Measurements from ENCODE around the gene SAPCD2. TPM values are rescaled to one million over a fixed set of nuclear protein-coding genes. Genes with fewer than 3 reads are reported as not detected.

The SAPCD2 gene
- total and polyA plus RNA-seq, 9 of the 15 experiments (the other 6 are each of a cell fraction or from before 2014, with no cell fraction given), result 3.4 to 91.8 (median 18.8) TPM

DNA sequence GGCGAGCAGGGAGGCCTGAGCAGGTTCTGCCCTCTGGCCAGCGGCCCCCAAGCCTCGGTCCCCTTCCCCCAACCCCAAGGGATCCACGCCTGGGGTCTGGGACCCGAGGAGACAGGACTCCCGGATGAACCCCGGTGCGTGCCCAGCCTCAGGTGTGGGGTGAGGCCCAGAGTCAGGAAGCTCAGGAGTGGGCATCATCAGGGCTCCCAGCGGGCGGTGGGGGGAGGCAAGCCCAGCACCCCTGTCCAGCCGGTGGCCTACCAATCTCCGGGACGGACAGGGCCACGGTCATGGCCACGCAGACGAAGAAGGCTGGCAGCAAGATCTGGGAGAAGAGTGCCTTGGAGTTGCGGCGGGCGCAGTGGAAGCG is 56.8 kb downstream of the SAPCD2 start:
- BruUV-seq (replicated peaks), result no TSS peak
- Histone ChIP-seq H2AFZ (ENCODE audit: low read depth, low read length) (no peak overlapping the region), H3K27ac (ENCODE audit: extremely low read depth, low read depth, low read length) (no peak overlapping the region), H3K4me2 (ENCODE audit: insufficient read depth, low read length) (no peak overlapping the region), H3K79me2 (ENCODE audit: control insufficient read depth, insufficient read depth, low read length) (no peaks in the 10 kb centered on the region), H3K9ac (ENCODE audit: insufficient read depth in 1 of 2, low read depth in 2 of 2, low read length in 2 of 2) (peak overlapping the region in 1 of 2 experiments; percentile 68; a peak in 2 of 4 replicates), H3K27me3 (ENCODE audit: control insufficient read depth in 2 of 2, insufficient read depth in 2 of 2, low read length in 2 of 2) (no peaks in the 10 kb centered on the region), H3K4me1 (replicated peaks in 1 of 2; ENCODE audit: control insufficient read depth in 2 of 2, insufficient read depth in 2 of 2, low read length in 2 of 2) (peaks cover 0 to 66% of the 10 kb centered on the region in 2 experiments; a peak in 2 of 5 replicates), H3K36me3 (ENCODE audit: control insufficient read depth, insufficient read depth, low read length) (no peaks in the 10 kb centered on the region), H3K4me3 (no peak overlapping the region), H4K20me1 (replicated peaks; ENCODE audit: control insufficient read depth, insufficient read depth, low read length) (no peaks in the 10 kb centered on the region), H3K9me3 (replicated peaks; ENCODE audit: control insufficient read depth, insufficient read depth, low read depth, low read length) (no peaks in the 10 kb centered on the region), H3K9me1 (ENCODE audit: control insufficient read depth, insufficient read depth, low read length) (no peaks in the 10 kb centered on the region)
- ATAC-seq (no peak; the same call in 2 of the 3 replicates), DNase-seq (ENCODE audit: extremely low read depth in 1 of 4, low spot score in 3 of 4) (no peak), FAIRE-seq (no peak)
- ChIA-PET CTCF (ENCODE audit: low intra/inter-chr PET ratio) (no interaction called here), POLR2A (interaction anchor here (1.1 kb wide), 1 partner anchor 21 kb away, joined by 3 read pairs; no protein-coding TSS in a partner anchor)
- intact Hi-C loops (cut with micrococcal nuclease) (no loop called here), in situ Hi-C loops (cut with MboI) (no loop called here)
- WGBS (ENCODE audit: insufficient coverage, low coverage, missing lambda C conversion rate), result 81% methylated on average over 14 of the region's 20 CpGs
- TF ChIP-seq, protein P1, sequence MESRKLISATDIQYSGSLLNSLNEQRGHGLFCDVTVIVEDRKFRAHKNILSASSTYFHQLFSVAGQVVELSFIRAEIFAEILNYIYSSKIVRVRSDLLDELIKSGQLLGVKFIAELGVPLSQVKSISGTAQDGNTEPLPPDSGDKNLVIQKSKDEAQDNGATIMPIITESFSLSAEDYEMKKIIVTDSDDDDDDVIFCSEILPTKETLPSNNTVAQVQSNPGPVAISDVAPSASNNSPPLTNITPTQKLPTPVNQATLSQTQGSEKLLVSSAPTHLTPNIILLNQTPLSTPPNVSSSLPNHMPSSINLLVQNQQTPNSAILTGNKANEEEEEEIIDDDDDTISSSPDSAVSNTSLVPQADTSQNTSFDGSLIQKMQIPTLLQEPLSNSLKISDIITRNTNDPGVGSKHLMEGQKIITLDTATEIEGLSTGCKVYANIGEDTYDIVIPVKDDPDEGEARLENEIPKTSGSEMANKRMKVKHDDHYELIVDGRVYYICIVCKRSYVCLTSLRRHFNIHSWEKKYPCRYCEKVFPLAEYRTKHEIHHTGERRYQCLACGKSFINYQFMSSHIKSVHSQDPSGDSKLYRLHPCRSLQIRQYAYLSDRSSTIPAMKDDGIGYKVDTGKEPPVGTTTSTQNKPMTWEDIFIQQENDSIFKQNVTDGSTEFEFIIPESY (CRISPR knock-in tag; IDR thresholded peaks at IDR 0.05), result peak; percentile 41; the same call in 1 of the 2 replicates
- TF ChIP-seq PCBP1 (IDR thresholded peaks at IDR 0.05; ENCODE audit: low read depth, low read length, poor library complexity, severe bottlenecking) (no peak), KAT7 (CRISPR knock-in tag; IDR thresholded peaks at IDR 0.05; ENCODE audit: borderline replicate concordance) (no peak), SRSF3 (IDR thresholded peaks at IDR 0.05; ENCODE audit: insufficient read depth, low read length) (no peak), ZNF445 (CRISPR knock-in tag; IDR thresholded peaks at IDR 0.05; ENCODE audit: low read depth) (no peak), MAFK (IDR thresholded peaks at IDR 0.05; ENCODE audit: low read length) (no peak), ZMIZ1 (IDR thresholded peaks at IDR 0.05; ENCODE audit: low read depth in 2 of 2, low read length in 2 of 2) (no peak), ZNF12 (CRISPR knock-in tag; IDR thresholded peaks at IDR 0.05) (no peak), HMGN3 (IDR thresholded peaks at IDR 0.05; ENCODE audit: borderline replicate concordance, extremely low read depth, insufficient read length, low read depth, low read length) (peak; percentile 34), SAP30 (IDR thresholded peaks at IDR 0.05; ENCODE audit: borderline replicate concordance, insufficient read depth, low read depth, low read length, poor library complexity, severe bottlenecking) (no peak)
- TF ChIP-seq, protein P2, sequence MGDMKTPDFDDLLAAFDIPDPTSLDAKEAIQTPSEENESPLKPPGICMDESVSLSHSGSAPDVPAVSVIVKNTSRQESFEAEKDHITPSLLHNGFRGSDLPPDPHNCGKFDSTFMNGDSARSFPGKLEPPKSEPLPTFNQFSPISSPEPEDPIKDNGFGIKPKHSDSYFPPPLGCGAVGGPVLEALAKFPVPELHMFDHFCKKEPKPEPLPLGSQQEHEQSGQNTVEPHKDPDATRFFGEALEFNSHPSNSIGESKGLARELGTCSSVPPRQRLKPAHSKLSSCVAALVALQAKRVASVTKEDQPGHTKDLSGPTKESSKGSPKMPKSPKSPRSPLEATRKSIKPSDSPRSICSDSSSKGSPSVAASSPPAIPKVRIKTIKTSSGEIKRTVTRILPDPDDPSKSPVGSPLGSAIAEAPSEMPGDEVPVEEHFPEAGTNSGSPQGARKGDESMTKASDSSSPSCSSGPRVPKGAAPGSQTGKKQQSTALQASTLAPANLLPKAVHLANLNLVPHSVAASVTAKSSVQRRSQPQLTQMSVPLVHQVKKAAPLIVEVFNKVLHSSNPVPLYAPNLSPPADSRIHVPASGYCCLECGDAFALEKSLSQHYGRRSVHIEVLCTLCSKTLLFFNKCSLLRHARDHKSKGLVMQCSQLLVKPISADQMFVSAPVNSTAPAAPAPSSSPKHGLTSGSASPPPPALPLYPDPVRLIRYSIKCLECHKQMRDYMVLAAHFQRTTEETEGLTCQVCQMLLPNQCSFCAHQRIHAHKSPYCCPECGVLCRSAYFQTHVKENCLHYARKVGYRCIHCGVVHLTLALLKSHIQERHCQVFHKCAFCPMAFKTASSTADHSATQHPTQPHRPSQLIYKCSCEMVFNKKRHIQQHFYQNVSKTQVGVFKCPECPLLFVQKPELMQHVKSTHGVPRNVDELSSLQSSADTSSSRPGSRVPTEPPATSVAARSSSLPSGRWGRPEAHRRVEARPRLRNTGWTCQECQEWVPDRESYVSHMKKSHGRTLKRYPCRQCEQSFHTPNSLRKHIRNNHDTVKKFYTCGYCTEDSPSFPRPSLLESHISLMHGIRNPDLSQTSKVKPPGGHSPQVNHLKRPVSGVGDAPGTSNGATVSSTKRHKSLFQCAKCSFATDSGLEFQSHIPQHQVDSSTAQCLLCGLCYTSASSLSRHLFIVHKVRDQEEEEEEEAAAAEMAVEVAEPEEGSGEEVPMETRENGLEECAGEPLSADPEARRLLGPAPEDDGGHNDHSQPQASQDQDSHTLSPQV (IDR thresholded peaks at IDR 0.05), result no peak

All from K562 (cell line).